Aorta (tissue), 5 donors: ENCODE results near the gene ELP5. TPM values are rescaled to one million over a fixed set of nuclear protein-coding genes. Genes with fewer than 3 reads are reported as not detected.
A peak's percentile ranks its signal among the peaks of the same experiment; 100 is the strongest.

Experiments used
- ATAC-seq: fragments of 200-7000 bp; cut with Tn5 transposase; one replicate; pipeline ENCODE4 v1.9.1; 2022; ENCODE audit warnings: moderate library complexity; ENCODE audit not compliant: low FRiP score
- DNase-seq, 2 donors: peaks; one replicate each; pipeline ENCODE4 v3.0.0-alpha.2; 2020
- H3K27ac ChIP-seq, 2 donors: one replicate each; pipeline ENCODE4 v1.5.1; 2013; ENCODE audit warnings: low read length in 2 of 2, mild to moderate bottlenecking in 2 of 2, moderate library complexity in 2 of 2, control low read depth in 1 of 2, inconsistent platforms in 1 of 2, low read depth in 1 of 2
- H3K27me3 ChIP-seq, 2 donors: one replicate each; pipeline ENCODE4 v1.6.1; 2013; ENCODE audit warnings: control low read depth in 1 of 2, low read length in 1 of 2, mild to moderate bottlenecking in 1 of 2, moderate library complexity in 1 of 2; ENCODE audit not compliant: insufficient read depth in 2 of 2, control insufficient read depth in 1 of 2
- H3K36me3 ChIP-seq, 2 donors: one replicate each; pipeline ENCODE4 v1.6.1; 2013; ENCODE audit warnings: control low read depth in 1 of 2, low read length in 1 of 2, mild to moderate bottlenecking in 1 of 2; ENCODE audit not compliant: insufficient read depth in 2 of 2, control insufficient read depth in 1 of 2
- H3K4me1 ChIP-seq, 2 donors: one replicate each; pipeline ENCODE4 v1.6.1; 2013; ENCODE audit warnings: low read length in 2 of 2, control low read depth in 1 of 2, mild to moderate bottlenecking in 1 of 2, moderate library complexity in 1 of 2; ENCODE audit not compliant: insufficient read depth in 2 of 2, control insufficient read depth in 1 of 2
- H3K4me3 ChIP-seq, 2 donors: one replicate each; pipeline ENCODE4 v1.5.1; 2013; ENCODE audit warnings: low read length in 2 of 2, control low read depth in 1 of 2, mild to moderate bottlenecking in 1 of 2
- H3K9me3 ChIP-seq: one replicate; pipeline ENCODE4 v1.6.1; 2013; ENCODE audit warnings: mild to moderate bottlenecking, low read length; ENCODE audit not compliant: control insufficient read depth
- WGBS, 2 donors: extraction: QIAGEN DNeasy Blood & Tissue Kit; methylation state at CpG; one replicate each; pipeline ENCODE4 v1.1.7; 2013; 5-methylcytosine and 5-hydroxymethylcytosine counted together
- intact Hi-C, 2 donors: fragments of 100-400 bp; cut with DNase I; formaldehyde crosslinking; loops; one replicate each; pipeline versions ENCODE4 v1.14.2 to v1.15.0; 2022
- polyA plus RNA-seq, 2 donors: library from polyadenylated mRNA; stranded (reverse); fragments of 200-250 nt; gene quantifications; one replicate each; pipeline ENCODE4 v1.2.3, GENCODE V29; 2013
- total RNA-seq, 2 donors: library from RNA; stranded (reverse); fragmentation: NEBNext Ultra II Directional; extraction: Animal tissue kit (Norgen Biotek cat#: 25700); gene quantifications; one replicate each; pipeline ENCODE4 v1.2.1, GENCODE V29; 2021
- donor health status: healthy with polysubstance abuse.
- donor health status: Bipolar disorder and iron deficiency.
- donor health status: DM: no; HTN: no; CAD: no.
- donor health status: DM: no; HTN: no; CAD: no.
- donor health status: DM: yes; HTN: yes; CAD: no.

Gene ELP5
- total and polyA plus RNA-seq, 4 donors: 26.6 to 51.1 (median 28.9) TPM

DNA sequence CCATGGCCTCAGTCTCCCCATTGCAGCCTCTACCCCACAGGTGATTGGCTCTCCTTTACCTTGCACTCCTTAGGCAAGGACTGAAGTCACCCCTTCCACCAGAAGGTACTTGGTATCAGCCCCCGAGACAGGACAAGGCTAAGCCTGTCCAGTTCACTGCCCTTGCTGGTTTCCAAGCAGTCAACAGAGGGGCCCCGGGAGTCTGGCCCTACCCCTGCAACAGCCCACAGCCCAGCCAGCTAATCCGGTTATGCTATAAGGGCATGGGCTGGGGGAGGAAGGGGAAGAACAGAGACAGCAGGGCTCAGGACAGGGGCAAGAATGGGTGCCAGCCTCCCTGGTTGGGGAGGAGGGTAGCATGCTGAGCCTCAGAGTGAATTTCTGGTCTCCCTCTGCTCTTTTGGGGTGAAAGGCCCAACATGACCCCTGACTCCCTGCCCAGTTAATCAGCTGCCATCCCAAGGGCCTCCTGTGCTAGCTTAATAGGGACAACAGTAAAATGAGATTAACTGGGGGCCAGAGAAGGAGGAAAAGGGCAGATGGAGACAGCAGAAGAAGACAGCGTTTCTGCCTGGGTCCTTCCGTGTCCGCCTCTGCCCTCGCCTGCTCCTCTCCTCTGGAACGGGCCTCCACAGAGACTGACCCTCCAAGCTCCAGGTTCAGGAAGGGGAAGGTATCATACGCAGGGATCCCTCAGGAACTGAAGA is 43.1 kb upstream of the ELP5 start:
- no peaks in the 10 kb centered on the region for H3K4me1 ChIP-seq
- WGBS, 2 donors: 84 to 86% methylated on average over 9 of the region's 9 CpGs

GRCh38 chr17:7211491-7212273 is 40.3 kb upstream of the ELP5 start:
- Histone ChIP-seq H3K4me1 (no peaks in the 10 kb centered on the region), H3K4me3 (no peak overlapping the region), H3K27me3 (no peaks in the 10 kb centered on the region), H3K9me3 (no peaks in the 10 kb centered on the region), H3K27ac (no peak overlapping the region), H3K36me3 (no peaks in the 10 kb centered on the region)
- 35 to 41% methylated on average over 22 to 37 of the region's 37 CpGs for WGBS, 2 donors
- no peak for ATAC-seq
- intact Hi-C loops: no loop called here
- no peak for DNase-seq

More for the DNA sequence above, 43.1 kb upstream of the ELP5 start:
- intact Hi-C loops: no loop called here
- Histone ChIP-seq H3K27ac (no peak overlapping the region), H3K4me3 (no peak overlapping the region), H3K36me3 (no peaks in the 10 kb centered on the region), H3K9me3 (no peaks in the 10 kb centered on the region), H3K27me3 (no peaks in the 10 kb centered on the region)
- ATAC-seq: no peak
- DNase-seq: no peak

DNA sequence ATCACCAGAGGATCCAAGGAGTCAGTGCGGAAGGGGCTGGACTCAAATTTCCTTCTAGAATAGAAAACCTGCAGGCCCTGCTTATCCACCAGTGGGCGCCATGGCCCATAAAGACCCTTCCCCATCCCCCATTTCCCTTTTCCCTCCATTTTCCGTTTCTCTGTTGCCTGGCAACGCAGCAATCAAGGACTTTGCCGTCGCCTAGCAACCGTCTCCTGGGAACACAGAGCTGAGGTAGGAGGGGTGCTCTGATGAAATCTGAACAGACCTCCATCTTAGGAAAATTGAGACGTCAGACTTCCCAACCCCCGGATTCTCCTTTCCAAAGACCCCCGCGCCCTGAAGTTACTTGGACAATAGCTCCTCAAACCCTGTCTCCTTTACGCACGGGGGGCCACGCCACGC is 38.1 kb upstream of the ELP5 start:
- no peaks in the 10 kb centered on the region for H3K4me1 ChIP-seq
- intact Hi-C loops: loop anchor here in 1 of 2 donors (1.0 kb wide), 1 partner anchor 38 kb away; the partner anchor contains the start of gene ELP5
- no peak overlapping the region for H3K27ac ChIP-seq
- peak overlapping the region in 1 of 2 donors; percentile 2 for H3K4me3 ChIP-seq
- no peaks in the 10 kb centered on the region for H3K27me3 ChIP-seq
- no peaks in the 10 kb centered on the region for H3K36me3 ChIP-seq
- peak; percentile 83 to 91 for DNase-seq
- 4 to 5% methylated on average over 14 to 15 of the region's 15 CpGs for WGBS, 2 donors
- ATAC-seq: peak; percentile 3
- H3K9me3 ChIP-seq: no peaks in the 10 kb centered on the region

- no peaks in the 10 kb centered on the region for H3K9me3 ChIP-seq
- peak overlapping the region in 1 of 2 donors; percentile 20 for H3K27ac ChIP-seq
- no peaks in the 10 kb centered on the region for H3K36me3 ChIP-seq
- ATAC-seq (peak; percentile 93), DNase-seq (peak; percentile 99 to 100)
- no peaks in the 10 kb centered on the region for H3K27me3 ChIP-seq
- peak overlapping the region; percentile 2 to 6 for H3K4me3 ChIP-seq
- intact Hi-C loops: loop anchor here in 1 of 2 donors (1.0 kb wide), 1 partner anchor 38 kb away; the partner anchor contains the start of gene ELP5
- WGBS, 2 donors: 1% methylated on average over 45 of the region's 45 CpGs
- no peaks in the 10 kb centered on the region for H3K4me1 ChIP-seq
Measured at GRCh38 chr17:7214300-7215135, 37.5 kb upstream of the ELP5 start.

DNA sequence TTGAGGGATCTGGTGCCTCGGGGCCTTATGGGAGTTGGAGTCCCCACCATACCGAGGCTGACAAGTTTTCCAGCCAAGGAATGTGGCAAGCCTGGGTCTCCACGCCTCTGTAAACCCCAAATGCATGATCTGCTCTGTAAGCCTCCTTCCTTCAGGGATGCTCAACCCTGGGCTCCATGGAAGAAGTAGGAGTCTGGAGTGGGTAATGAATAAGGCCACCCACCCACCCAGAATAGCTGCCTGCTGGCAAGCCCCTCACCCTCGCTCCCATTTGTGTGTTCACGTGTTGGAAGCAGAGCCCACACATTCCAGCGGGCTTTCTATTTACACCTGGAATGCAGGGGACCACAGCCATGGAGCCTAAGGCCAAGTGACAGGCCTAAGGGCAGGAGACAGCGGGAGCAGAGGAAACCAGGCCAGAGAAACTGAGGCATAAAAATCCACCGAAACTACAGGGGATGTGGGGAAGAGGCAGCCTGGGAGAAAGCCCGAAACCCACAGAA is 36.8 kb upstream of the ELP5 start:
- no peaks in the 10 kb centered on the region for H3K27me3 ChIP-seq
- ATAC-seq: no peak
- H3K27ac ChIP-seq: peak overlapping the region in 1 of 2 donors; percentile 49
- whole genome bisulfite sequencing, 2 donors: 6 to 7% methylated on average over 9 of the region's 9 CpGs
- no peaks in the 10 kb centered on the region for H3K36me3 ChIP-seq
- no peaks in the 10 kb centered on the region for H3K4me1 ChIP-seq
- intact Hi-C loops: no loop called here
- no peak overlapping the region for H3K4me3 ChIP-seq
- no peak for DNase-seq
- no peaks in the 10 kb centered on the region for H3K9me3 ChIP-seq

- peak overlapping the region in 1 of 2 donors; percentile 49 for H3K27ac ChIP-seq
- ATAC-seq (no peak), DNase-seq (peak in 1 of 2 donors; percentile 55)
- 2 to 3% methylated on average over 9 to 10 of the region's 10 CpGs for WGBS, 2 donors
- H3K4me3 ChIP-seq: no peak overlapping the region
- no peaks in the 10 kb centered on the region for H3K9me3 ChIP-seq
- H3K36me3 ChIP-seq: no peaks in the 10 kb centered on the region
- H3K27me3 ChIP-seq: no peaks in the 10 kb centered on the region
- intact Hi-C loops: no loop called here
- no peaks in the 10 kb centered on the region for H3K4me1 ChIP-seq
Measured at GRCh38 chr17:7215652-7216180, 36.3 kb upstream of the ELP5 start.

DNA sequence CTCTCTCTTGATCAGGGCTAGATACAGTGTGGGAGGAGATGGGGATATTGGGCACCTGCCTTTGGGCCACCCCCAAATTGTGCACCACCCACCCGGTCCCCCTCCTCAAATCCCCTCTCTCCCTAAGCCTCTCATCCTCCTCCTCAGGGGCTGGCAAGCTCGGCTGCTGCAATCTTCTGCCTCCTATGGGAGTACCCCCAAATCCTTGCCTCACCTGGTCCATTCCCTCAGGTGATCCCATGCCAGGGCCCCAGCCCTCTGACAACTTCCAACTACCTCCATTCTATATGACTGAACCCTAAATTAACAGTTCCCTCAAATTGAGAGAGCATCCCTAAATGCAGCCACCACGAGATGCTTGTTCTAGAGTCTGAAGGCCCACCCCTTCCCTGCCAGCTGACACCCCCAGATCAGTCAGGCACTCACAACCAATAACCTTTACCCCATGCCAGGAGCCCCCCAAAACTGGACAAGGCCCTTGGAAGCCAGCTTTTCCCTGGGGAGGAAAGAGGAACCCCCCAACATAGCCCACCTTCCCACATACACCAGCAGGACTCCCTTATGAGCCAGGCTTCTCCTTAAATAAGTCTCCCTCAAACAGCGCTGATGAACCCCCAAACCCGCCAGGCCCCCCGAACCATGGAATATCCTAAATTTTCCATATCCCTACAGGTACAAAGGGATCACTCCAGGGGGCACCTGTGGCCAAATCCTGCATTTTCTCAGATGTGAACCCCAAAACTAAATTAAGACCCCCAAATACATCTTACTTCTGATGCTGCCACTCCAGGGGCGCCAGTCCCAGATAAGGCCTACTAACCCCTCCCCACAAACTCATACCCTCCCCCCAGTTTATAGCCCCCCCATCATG is 35.5 kb upstream of the ELP5 start:
- H3K9me3 ChIP-seq: no peaks in the 10 kb centered on the region
- peak overlapping the region; percentile 31 to 43 for H3K4me3 ChIP-seq
- 7 to 8% methylated on average over 7 of the region's 7 CpGs for WGBS, 2 donors
- H3K36me3 ChIP-seq: no peaks in the 10 kb centered on the region
- intact Hi-C loops: no loop called here
- H3K4me1 ChIP-seq: no peaks in the 10 kb centered on the region
- ATAC-seq: no peak
- H3K27me3 ChIP-seq: no peaks in the 10 kb centered on the region
- no peak for DNase-seq
- no peak overlapping the region for H3K27ac ChIP-seq
